GF-D8 (cell line): ENCODE results near the gene PRIMPOL.
"Not testable (repeated sequence)": the region's sequence is repeated elsewhere in the genome, so short reads cannot be mapped to it uniquely, and the experiment has no call there.

ENCODE experiments used
- DNase-seq: peaks from one replicate; lab custom pipeline; 2025; lab: John Stamatoyannopoulos, UW

PRIMPOL gene

GRCh38 chr4:184636897-184637296 is 12.6 kb upstream of the PRIMPOL start:
- DNase-seq: no peak

GRCh38 chr4:184641022-184641421 is 8.5 kb upstream of the PRIMPOL start:
- no peak for DNase-seq

- no peak for DNase-seq
These were observed 8.1 kb upstream of the PRIMPOL start for GRCh38 chr4:184641451-184641850.

GRCh38 chr4:184643731-184644130 is 5.8 kb upstream of the PRIMPOL start:
- no peak for DNase-seq

- DNase-seq: no peak
These were observed 4.8 kb upstream of the PRIMPOL start for GRCh38 chr4:184644553-184645307.

- no peak for DNase-seq
These were observed 3.5 kb upstream of the PRIMPOL start for GRCh38 chr4:184645904-184646610.

- no peak for DNase-seq
These were observed 2.1 kb upstream of the PRIMPOL start for GRCh38 chr4:184647266-184648053.

GRCh38 chr4:184648054-184648312 is 1.6 kb upstream of the PRIMPOL start:
- DNase-seq: no peak

GRCh38 chr4:184648313-184649025 is 1.1 kb upstream of the PRIMPOL start:
- peak; percentile 12 for DNase-seq

GRCh38 chr4:184649971-184650855 is 675 bp downstream of the PRIMPOL start:
- no peak for DNase-seq

- no peak for DNase-seq
These were observed 2.4 kb downstream of the PRIMPOL start for GRCh38 chr4:184651899-184652298.

- DNase-seq: not testable (repeated sequence)
These were observed 3.1 kb downstream of the PRIMPOL start for GRCh38 chr4:184652681-184653080.

GRCh38 chr4:184653650-184654049 is 4.1 kb downstream of the PRIMPOL start:
- DNase-seq: no peak

- DNase-seq: no peak
These were observed 6.6 kb downstream of the PRIMPOL start for GRCh38 chr4:184655889-184656869.

- DNase-seq: no peak
These were observed 7.6 kb downstream of the PRIMPOL start for GRCh38 chr4:184657144-184657543.

- not testable (repeated sequence) for DNase-seq
These were observed 8.3 kb downstream of the PRIMPOL start for GRCh38 chr4:184657820-184658219.

- no peak for DNase-seq
These were observed 11.4 kb downstream of the PRIMPOL start for GRCh38 chr4:184660978-184661377.

- DNase-seq: no peak
These were observed 12.7 kb downstream of the PRIMPOL start for GRCh38 chr4:184662236-184662635.

- no peak for DNase-seq
These were observed 15.1 kb downstream of the PRIMPOL start for GRCh38 chr4:184664445-184665210.
